Measurements from ENCODE around the gene LRIG2. TPM values are rescaled to one million over a fixed set of nuclear protein-coding genes. Genes with fewer than 3 reads are reported as not detected.

The LRIG2 gene
- total and polyA plus RNA-seq, 2 experiments from 2014 or later = 10.0 to 40.4 TPM

DNA sequence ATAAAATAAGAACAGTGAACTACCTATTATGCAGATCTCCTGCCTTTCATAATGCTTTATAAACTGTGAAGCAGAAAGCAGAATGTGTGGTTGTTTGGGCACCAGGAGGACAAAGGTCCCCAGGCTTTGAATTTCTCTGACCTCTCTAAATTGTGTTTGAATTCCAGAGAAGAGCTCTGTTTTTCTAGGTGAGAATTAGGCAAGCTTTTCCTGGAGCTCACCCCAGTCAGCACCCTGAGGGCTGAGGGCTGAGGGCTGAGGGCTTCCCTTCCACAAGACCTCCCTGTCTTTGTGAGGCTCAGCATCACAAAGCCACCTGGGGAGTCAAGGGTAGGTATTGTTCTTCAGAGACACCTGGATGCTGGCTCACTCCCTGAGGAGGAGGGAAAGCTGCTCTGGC lies 45.5 kb upstream of the LRIG2 start:
- Histone ChIP-seq H3K4me2 (peak overlapping the region; percentile 52), H3K27ac (ENCODE audit: low read depth) (peak overlapping the region; percentile 95), H3K79me2 (replicated peaks; ENCODE audit: insufficient read depth) (no peaks in the 10 kb centered on the region), H3K9me2 (ENCODE audit: insufficient read depth) (no peaks in the 10 kb centered on the region), H3K4me3 (peak overlapping the region; percentile 9; the same call in 1 of the 2 replicates), H3K4me1 (ENCODE audit: insufficient read depth) (peaks cover 39% of the 10 kb centered on the region), H3K36me3 (ENCODE audit: insufficient read depth) (no peaks in the 10 kb centered on the region), H3F3A (replicated peaks; ENCODE audit: low read depth) (peaks cover 12% of the 10 kb centered on the region), H2AFZ (no peak overlapping the region), H4K20me1 (replicated peaks; ENCODE audit: insufficient read depth) (no peaks in the 10 kb centered on the region), H3K27me3 (ENCODE audit: insufficient read depth) (no peaks in the 10 kb centered on the region)
- H3K36me3 Mint-ChIP-seq (ENCODE audit: low read depth) = no peaks in the 10 kb centered on the region; the same call in 2 of the 3 replicates
- peak; percentile 92 for DNase-seq (ENCODE audit: low spot score)
- no peak for TF ChIP-seq CTCF (conservative IDR thresholded peaks at IDR 0.05; ENCODE audit: low read depth in 2 of 2)
- no peak for TF ChIP-seq STAT1 (IDR thresholded peaks at IDR 0.05; ENCODE audit: unreplicated experiment)
- no peak for TF ChIP-seq ZNF331 (CRISPR knock-in tag; IDR thresholded peaks at IDR 0.05; ENCODE audit: low read depth)
- peak; percentile 51; the same call in 1 of the 2 replicates for TF ChIP-seq POLR2AphosphoS5 (IDR thresholded peaks at IDR 0.05; ENCODE audit: low read depth)
- no peak for TF ChIP-seq REST (IDR thresholded peaks at IDR 0.05; ENCODE audit: unreplicated experiment)
- peak; percentile 31; the same call in 1 of the 2 replicates for TF ChIP-seq NANOG (IDR thresholded peaks at IDR 0.05; ENCODE audit: borderline replicate concordance)
- TF ChIP-seq, protein P1, sequence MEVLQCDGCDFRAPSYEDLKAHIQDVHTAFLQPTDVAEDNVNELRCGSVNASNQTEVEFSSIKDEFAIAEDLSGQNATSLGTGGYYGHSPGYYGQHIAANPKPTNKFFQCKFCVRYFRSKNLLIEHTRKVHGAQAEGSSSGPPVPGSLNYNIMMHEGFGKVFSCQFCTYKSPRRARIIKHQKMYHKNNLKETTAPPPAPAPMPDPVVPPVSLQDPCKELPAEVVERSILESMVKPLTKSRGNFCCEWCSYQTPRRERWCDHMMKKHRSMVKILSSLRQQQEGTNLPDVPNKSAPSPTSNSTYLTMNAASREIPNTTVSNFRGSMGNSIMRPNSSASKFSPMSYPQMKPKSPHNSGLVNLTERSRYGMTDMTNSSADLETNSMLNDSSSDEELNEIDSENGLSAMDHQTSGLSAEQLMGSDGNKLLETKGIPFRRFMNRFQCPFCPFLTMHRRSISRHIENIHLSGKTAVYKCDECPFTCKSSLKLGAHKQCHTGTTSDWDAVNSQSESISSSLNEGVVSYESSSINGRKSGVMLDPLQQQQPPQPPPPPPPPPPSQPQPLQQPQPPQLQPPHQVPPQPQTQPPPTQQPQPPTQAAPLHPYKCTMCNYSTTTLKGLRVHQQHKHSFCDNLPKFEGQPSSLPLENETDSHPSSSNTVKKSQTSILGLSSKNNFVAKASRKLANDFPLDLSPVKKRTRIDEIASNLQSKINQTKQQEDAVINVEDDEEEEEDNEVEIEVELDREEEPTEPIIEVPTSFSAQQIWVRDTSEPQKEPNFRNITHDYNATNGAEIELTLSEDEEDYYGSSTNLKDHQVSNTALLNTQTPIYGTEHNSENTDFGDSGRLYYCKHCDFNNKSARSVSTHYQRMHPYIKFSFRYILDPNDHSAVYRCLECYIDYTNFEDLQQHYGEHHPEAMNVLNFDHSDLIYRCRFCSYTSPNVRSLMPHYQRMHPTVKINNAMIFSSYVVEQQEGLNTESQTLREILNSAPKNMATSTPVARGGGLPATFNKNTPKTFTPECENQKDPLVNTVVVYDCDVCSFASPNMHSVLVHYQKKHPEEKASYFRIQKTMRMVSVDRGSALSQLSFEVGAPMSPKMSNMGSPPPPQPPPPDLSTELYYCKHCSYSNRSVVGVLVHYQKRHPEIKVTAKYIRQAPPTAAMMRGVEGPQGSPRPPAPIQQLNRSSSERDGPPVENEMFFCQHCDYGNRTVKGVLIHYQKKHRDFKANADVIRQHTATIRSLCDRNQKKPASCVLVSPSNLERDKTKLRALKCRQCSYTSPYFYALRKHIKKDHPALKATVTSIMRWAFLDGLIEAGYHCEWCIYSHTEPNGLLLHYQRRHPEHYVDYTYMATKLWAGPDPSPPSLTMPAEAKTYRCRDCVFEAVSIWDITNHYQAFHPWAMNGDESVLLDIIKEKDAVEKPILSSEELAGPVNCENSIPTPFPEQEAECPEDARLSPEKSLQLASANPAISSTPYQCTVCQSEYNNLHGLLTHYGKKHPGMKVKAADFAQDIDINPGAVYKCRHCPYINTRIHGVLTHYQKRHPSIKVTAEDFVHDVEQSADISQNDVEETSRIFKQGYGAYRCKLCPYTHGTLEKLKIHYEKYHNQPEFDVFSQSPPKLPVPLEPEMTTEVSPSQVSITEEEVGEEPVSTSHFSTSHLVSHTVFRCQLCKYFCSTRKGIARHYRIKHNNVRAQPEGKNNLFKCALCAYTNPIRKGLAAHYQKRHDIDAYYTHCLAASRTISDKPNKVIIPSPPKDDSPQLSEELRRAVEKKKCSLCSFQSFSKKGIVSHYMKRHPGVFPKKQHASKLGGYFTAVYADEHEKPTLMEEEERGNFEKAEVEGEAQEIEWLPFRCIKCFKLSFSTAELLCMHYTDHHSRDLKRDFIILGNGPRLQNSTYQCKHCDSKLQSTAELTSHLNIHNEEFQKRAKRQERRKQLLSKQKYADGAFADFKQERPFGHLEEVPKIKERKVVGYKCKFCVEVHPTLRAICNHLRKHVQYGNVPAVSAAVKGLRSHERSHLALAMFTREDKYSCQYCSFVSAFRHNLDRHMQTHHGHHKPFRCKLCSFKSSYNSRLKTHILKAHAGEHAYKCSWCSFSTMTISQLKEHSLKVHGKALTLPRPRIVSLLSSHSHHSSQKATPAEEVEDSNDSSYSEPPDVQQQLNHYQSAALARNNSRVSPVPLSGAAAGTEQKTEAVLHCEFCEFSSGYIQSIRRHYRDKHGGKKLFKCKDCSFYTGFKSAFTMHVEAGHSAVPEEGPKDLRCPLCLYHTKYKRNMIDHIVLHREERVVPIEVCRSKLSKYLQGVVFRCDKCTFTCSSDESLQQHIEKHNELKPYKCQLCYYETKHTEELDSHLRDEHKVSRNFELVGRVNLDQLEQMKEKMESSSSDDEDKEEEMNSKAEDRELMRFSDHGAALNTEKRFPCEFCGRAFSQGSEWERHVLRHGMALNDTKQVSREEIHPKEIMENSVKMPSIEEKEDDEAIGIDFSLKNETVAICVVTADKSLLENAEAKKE (CRISPR knock-in tag; IDR thresholded peaks at IDR 0.05) = peak; percentile 98
- no peak for TF ChIP-seq EZH2 (IDR thresholded peaks at IDR 0.05; ENCODE audit: low read depth, unreplicated experiment)
- TF ChIP-seq EZH2phosphoT487 (IDR thresholded peaks at IDR 0.05; ENCODE audit: unreplicated experiment) = no peak
- H3K4me1 Mint-ChIP-seq = peaks cover 45% of the 10 kb centered on the region
- peak; percentile 99 for ATAC-seq
- no peaks in the 10 kb centered on the region for H3K9me3 Mint-ChIP-seq
- H3K27me3 Mint-ChIP-seq (ENCODE audit: insufficient read depth, low read depth, poor library complexity) = no peaks in the 10 kb centered on the region
- peak overlapping the region; percentile 64 for H3K27ac Mint-ChIP-seq
- H3K4me3 Mint-ChIP-seq = peak overlapping the region; percentile 18; the same call in 2 of the 3 replicates
